ENCODE results near the gene AKR1D1.
"Not testable (repeated sequence)": the region's sequence is repeated elsewhere in the genome, so short reads cannot be mapped to it uniquely, and the experiment has no call there.

AKR1D1 gene

GRCh38 chr7:138125119-138125518 lies 48.9 kb downstream of the AKR1D1 start:
- no peak for TF ChIP-seq ZNF274 (IDR thresholded peaks at IDR 0.05; ENCODE audit: low read depth, low read length)
- no peak overlapping the region for H3K4me3 ChIP-seq (ENCODE audit: low read length)

- H3K4me3 ChIP-seq (ENCODE audit: low read length), result no peak overlapping the region
- TF ChIP-seq ZNF274 (IDR thresholded peaks at IDR 0.05; ENCODE audit: low read depth, low read length), result no peak
Measured at GRCh38 chr7:138125598-138126111, 49.4 kb downstream of the AKR1D1 start.

DNA sequence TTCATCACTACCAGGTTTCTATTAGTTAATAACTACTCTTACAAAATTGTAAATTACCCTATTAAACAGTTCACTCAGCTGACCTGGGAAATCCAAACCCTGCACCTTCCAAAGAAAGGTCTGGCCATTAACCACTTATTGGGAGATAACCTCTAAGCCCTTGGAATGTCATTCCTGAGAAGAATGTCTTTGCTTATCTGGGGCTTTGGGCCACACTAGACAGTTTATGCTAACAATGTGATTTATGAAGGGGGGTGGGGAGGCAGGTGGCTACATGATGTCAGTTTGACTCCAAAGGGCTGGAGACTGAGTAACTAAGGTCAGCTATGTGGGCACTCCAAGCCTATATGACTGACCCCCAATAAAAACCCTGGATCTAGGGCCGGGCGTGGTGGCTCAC lies 50.7 kb downstream of the AKR1D1 start:
- no peak overlapping the region for H3K4me3 ChIP-seq (ENCODE audit: low read length)
- no peak for TF ChIP-seq ZNF274 (IDR thresholded peaks at IDR 0.05; ENCODE audit: low read depth, low read length)

- no peak for TF ChIP-seq ZNF274 (IDR thresholded peaks at IDR 0.05; ENCODE audit: low read depth, low read length)
- H3K4me3 ChIP-seq (ENCODE audit: low read length), result no peak overlapping the region
Measured at GRCh38 chr7:138127996-138128395, 51.7 kb downstream of the AKR1D1 start.

GRCh38 chr7:138129551-138130165 lies 53.4 kb downstream of the AKR1D1 start:
- no peak for TF ChIP-seq ZNF274 (IDR thresholded peaks at IDR 0.05; ENCODE audit: low read depth, low read length)

GRCh38 chr7:138137423-138138171 lies 61.3 kb downstream of the AKR1D1 start:
- no peak for TF ChIP-seq ZNF274 (IDR thresholded peaks at IDR 0.05; ENCODE audit: low read depth, low read length)
- no peak overlapping the region for H3K4me3 ChIP-seq (ENCODE audit: low read length)

More at GRCh38 chr7:138129551-138130165, 53.4 kb downstream of the AKR1D1 start:
- H3K4me3 ChIP-seq (ENCODE audit: low read length), result no peak overlapping the region

- TF ChIP-seq ZNF274 (IDR thresholded peaks at IDR 0.05; ENCODE audit: low read depth, low read length), result no peak
- H3K4me3 ChIP-seq (ENCODE audit: low read length), result no peak overlapping the region
Measured at GRCh38 chr7:138138244-138138643, 62.0 kb downstream of the AKR1D1 start.

DNA sequence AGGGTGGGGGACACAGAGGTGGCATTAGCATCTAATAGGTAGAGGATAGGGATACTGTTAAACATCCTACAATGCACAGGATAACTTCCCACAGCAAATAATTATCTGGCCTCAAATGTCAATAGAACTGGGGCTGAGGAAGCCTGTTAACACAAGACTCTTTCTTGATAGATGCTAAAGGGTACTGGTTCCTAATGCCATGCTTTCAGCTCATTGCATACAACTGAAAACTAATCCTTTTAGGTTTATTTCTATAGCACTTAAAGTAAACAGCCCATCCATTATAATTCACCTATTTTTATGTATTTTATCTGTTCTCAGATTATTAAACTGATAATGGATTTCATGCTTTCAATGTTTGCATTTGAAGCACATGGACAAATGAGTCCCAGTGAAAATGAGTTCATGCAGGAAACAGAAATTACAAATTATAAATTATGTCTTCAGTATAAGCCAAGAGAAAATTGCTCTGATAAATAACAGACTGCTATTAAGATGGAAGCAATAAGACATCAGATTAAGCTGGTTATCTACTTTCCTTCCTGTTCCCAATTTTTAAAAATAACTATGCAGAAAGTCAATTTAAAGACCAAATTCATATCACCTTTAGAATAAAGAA lies 66.4 kb downstream of the AKR1D1 start:
- no peak for TF ChIP-seq ZNF274 (IDR thresholded peaks at IDR 0.05; ENCODE audit: low read depth, low read length)
- no peak overlapping the region for H3K4me3 ChIP-seq (ENCODE audit: low read length)

- no peak overlapping the region for H3K4me3 ChIP-seq (ENCODE audit: low read length)
- TF ChIP-seq ZNF274 (IDR thresholded peaks at IDR 0.05; ENCODE audit: low read depth, low read length), result no peak
Measured at GRCh38 chr7:138144958-138145357, 68.7 kb downstream of the AKR1D1 start.

- H3K4me3 ChIP-seq (ENCODE audit: low read length), result not testable (repeated sequence)
Measured at GRCh38 chr7:138146221-138146620, 70.0 kb downstream of the AKR1D1 start.

DNA sequence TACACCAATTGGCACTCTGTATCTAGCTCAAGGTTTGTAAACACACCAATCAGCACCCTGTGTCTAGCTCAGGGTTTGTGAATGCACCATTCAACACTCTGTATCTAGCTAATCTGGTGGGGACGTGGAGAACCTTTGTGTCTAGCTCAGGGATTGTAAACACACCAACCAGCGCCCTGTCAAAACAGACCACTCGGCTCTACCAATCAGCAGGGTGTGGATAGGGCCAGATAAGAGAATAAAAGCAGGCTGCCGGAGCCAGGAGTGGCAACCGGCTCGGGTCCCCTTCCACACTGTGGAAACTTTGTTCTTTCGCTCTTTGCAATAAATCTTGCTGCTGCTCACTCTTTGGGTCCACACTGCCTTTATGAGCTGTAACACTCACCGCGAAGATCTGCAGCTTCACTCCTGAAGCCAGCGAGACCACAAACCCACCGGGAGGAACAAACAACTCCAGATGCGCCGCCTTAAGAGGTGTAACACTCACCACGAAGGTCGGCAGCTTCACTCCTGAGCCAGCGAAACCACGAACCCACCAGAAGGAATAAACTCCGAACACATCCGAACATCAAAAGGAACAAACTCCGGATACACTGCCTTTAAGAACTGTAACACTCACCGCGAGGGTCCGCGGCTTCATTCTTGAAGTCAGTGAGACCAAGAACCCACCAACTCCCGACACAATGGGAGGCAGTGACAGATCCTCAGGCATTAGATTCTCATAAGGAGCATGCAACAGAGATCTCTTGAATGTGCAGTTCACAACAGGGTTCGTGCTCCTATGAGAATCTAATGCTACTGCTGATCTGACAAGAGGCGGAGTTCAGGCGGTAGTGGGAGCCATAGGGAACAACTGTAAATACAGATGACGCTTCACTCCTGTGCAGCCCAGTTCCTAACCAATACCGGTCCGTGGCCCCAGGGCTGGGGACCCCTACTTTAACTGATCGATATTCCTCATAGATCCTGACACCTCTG lies 70.8 kb downstream of the AKR1D1 start:
- H3K4me3 ChIP-seq (ENCODE audit: low read length), result peak overlapping the region; percentile 53; the same call in 1 of the 2 replicates

DNA sequence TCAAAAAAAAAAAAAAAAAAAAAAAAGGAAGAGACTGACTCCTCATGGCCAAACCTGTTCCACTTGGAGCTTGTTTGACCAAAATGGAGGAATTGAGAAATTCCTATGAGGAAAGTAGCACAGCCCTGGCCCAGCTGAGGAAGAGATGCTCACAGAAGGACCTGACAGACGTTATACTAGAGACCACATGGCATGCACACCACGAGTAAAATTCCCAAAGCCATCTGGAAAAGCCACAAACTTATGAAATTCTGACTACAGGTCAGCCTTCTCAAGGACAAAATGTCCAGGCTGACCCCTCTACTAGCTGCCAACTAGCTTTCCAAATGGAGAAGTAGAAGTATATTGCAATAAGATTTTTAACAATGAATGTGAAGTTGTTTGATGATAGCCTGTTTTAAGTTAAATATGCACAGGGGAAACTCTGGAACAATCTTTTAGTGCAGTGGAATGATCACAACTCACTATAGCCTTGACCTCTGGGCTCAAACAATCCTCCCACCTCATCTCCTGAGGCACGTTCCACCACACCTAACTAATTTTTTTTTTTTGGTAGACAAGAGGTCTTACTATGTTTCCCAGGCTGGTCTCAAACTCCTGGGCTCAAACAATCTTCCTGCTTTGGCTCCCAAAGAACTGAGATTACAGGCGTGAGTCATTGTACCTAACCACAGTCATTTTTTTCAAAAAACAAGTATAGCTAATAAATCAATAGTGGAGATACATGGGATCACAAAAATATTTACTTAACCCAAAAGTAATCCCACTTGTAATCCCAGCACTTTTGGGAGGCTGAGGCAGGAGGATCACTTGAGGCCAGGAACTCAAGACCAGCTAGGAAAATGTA lies 75.7 kb downstream of the AKR1D1 start:
- no peak overlapping the region for H3K4me3 ChIP-seq (ENCODE audit: low read length)
- no peak for TF ChIP-seq ZNF274 (IDR thresholded peaks at IDR 0.05; ENCODE audit: low read depth, low read length)

DNA sequence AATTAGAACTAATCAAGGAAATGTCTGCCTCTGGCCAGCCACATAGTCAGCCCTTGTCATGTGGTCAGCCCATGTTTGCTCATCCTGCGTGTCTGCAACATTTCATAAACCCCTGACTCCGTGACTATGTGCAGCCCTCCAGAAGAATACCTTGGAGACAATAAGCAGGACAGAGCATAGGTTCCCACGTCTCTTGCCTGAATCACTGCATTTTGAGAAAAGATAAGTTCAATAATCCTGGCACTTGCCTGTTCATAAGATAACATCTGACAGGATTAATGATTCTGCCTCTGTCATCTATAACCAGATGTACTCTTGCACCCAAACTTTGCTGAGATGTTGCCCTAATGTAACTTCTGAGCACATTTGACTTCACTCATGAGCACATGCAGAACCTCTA lies 78.4 kb downstream of the AKR1D1 start:
- no peak for TF ChIP-seq ZNF274 (IDR thresholded peaks at IDR 0.05; ENCODE audit: low read depth, low read length)
- no peak overlapping the region for H3K4me3 ChIP-seq (ENCODE audit: low read length)

All from GM08714 (cell line).